Ovary (tissue), 3 donors: ENCODE results near the gene SIGLEC15.

Experiments
- POLR2A ChIP-seq: fragments of 450-650 bp; IDR thresholded peaks from one replicate; pipeline ENCODE4 v1.6.1; 2017; ENCODE audit warnings: antibody characterized with exemption, mild to moderate bottlenecking, moderate library complexity
- TF ChIP-seq, protein P1 (sequence below), 3 donors: fragments of 450-650 bp in 2 of 3; fragments of 200-600 bp in 1 of 3; IDR thresholded peaks; one replicate each; pipeline versions ENCODE4 v1.5.1 to v1.8.0; 2016 to 2022; ENCODE audit warnings: antibody characterized with exemption in 3 of 3, mild to moderate bottlenecking in 1 of 3
- donor health status: DM: no; HTN: no; CAD: no.

DNA sequence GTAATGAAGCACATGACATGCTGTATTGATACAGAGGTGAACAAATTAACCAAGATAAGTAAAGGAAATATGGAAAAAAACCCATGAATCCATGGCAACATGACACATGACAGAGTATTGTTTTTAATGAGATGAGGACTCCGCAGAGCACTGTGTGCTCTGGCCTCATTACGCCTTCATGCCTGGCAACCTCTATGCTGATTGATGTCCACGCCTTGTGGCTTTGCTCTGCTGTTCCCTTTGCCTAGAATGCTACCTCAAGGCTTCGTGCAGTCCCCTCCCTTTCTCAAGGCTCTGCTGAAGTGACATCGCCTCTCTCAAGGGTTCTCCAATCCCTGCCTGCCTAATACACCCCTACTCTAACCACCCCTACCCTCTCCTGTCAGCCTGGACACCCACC is 8.4 kb downstream of the SIGLEC15 start:
- TF ChIP-seq, protein P1, sequence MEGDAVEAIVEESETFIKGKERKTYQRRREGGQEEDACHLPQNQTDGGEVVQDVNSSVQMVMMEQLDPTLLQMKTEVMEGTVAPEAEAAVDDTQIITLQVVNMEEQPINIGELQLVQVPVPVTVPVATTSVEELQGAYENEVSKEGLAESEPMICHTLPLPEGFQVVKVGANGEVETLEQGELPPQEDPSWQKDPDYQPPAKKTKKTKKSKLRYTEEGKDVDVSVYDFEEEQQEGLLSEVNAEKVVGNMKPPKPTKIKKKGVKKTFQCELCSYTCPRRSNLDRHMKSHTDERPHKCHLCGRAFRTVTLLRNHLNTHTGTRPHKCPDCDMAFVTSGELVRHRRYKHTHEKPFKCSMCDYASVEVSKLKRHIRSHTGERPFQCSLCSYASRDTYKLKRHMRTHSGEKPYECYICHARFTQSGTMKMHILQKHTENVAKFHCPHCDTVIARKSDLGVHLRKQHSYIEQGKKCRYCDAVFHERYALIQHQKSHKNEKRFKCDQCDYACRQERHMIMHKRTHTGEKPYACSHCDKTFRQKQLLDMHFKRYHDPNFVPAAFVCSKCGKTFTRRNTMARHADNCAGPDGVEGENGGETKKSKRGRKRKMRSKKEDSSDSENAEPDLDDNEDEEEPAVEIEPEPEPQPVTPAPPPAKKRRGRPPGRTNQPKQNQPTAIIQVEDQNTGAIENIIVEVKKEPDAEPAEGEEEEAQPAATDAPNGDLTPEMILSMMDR (IDR thresholded peaks at IDR 0.05) = no peak
- no peak for TF ChIP-seq POLR2A
